ENCODE data around the gene CNPY4.

Gene CNPY4

DNA sequence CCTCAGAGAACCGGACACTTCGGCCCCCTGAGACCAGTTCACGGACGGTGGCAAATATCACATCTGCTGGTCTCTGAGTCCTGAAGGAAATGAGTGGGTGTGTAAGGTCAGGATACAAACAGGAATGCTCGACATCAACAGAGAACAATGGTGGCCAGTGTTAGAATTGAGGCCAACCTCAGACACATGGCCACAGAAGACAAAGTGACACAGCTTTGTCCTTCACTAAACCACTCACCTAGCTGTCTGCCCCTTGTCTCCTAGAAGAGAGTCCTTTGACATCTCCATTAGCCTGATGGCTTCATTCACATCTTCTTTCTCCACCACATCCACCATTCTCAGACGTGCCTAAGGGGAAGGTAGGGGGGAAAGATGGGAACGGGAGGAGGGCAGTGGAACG, 26.4 kb upstream of the CNPY4 start:
- DNase-seq, result no peak

DNA sequence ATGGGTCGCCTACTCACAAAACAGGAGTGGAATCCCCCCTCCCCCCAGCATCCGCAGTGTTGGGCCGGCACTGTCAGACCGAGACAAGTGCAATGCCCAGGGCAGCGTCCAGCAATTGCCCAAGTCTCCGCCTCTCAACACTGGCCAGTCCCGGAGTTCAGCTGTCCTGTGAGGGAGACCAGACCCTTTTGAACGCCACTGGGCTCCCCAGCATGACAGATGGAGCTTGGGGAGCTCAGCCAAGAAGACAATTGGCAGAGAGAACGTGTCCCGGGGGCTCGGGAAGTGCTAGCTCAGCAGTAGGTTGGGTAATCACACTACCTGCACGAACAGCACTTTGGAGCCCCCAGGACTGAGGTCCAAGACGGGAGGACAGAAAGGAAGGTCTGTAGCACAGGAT, 25.9 kb upstream of the CNPY4 start:
- DNase-seq, result no peak

DNA sequence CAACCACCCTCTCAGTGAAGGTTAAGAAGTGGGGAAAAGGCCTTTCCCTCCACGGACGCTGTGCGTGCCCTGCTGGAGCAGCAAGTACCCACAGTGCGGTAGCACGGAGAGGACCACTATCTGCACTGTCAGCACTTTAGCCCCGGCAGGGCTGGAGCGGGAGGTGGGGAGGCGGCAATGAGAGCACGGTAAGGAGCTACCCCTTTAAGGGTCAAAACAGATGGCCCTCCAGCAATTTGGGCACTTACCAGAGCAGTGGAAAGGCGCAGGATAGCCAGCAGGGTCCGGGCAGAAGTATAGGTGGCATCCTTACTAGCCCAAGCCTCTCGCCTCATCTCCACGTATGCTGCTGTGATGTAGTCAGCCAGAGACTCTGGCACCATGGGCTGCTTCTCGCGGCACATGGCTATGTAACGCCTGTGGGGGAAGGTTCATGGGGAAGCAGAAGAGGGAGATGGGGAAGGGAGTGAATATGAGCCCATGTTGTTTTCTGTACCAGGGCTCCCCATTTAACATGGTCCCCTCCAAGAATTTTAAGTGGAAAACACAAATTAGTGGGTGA, 25.4 kb upstream of the CNPY4 start:
- no peak for DNase-seq

DNA sequence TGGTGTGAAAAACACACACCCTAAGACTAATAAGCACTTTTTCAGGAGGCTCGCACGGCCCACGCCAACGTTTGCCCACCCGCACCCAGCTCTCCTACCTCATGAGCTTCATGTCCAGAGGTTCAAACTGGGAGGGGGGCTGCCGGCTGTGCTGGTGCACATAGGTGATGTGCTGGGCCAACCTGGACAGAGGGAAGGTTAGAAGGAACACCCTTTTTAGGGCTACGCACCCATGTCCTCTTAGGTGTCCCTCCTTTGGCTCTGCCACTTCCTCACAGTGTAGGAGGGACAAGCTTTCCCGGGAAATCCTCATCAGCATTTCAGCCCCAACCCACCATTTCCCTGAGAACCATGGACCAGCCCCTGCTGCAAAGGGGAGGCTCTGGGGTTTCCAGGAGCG, 24.1 kb upstream of the CNPY4 start:
- no peak for DNase-seq

DNA sequence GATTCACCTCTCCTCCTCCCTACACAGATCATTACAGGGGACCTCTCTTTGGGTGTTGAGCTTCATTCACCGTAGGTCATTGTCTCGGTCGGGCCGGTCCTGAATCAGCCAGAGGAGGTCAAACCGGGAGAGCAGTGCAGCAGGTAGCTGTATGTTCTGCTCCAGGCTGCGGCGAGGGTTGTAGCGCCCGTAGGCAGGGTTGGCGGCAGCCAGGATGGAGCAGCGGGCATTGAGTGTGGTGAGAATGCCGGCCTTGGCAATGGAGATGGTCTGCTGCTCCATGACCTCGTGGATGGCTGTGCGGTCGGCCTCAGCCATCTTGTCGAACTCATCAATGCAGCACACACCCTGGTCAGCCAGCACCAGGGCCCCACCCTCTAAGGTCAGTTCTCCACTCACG, 23.7 kb upstream of the CNPY4 start:
- no peak for DNase-seq

DNA sequence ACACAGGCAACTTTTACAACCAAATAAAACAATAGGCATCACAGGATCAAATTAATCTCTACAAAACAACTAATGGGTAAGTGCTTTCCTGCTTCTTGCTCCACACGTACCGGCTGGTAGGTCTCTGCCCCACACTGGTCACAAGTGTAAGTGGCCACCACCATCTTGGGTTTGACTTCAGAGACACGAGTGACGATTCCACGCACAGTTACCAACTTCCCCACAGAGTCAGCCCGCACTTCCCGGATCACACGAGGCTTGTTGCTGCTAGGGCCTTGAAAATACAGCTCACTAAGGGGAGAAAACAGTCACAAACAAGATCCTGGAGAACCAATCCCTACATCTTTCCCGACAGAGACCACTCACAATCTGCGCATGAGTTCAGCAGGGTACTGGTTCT, 20.5 kb upstream of the CNPY4 start:
- DNase-seq, result no peak

DNA sequence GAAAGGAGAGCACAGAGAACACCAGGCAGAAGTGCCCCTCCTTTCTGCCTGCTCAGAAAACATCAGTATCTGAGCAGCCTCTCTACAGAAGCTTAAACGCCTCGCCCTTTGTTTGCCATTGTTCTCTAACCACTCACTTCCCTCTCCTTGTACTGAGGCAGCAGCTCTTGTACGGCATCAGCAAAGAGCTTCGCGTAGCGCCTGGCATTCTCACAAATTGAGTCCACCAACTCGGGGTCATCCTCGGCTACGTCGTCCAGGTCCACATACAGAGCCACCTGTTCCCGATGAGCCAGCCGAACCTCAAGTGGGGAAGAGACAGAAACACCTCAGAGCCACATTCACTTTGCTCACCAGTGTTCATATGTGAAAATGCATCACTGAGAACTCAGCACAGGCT, 20.0 kb upstream of the CNPY4 start:
- DNase-seq, result no peak

DNA sequence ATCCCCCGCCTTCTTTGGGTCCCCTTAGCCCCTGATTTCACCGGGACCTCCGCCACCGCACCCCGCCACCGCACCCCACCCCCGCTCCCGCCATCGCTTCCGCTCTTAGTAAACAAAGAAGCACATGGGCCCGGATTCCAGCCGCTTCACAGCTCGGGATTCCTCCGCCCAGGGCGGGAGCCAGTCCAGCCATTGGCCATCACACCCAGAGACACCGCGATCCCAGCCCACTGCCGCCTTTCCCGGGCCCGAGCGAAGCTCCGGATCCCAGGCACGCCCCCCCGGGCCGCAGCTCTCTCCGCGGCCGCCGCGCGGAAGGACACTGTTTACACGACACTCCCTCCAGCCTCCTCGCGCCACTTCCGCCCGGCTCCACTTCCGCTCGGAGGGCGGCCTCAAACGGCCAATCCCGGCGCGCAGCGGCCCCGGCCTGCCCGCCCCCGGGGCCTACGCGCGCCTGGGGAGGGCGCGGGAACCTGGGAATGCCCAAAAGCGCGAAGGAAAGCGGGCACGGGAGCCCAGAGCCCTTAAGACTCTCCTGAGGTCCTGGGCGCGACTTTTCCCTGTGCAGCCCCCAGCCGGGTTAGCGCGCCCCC, 18.9 kb upstream of the CNPY4 start:
- DNase-seq, result peak; percentile 83

DNA sequence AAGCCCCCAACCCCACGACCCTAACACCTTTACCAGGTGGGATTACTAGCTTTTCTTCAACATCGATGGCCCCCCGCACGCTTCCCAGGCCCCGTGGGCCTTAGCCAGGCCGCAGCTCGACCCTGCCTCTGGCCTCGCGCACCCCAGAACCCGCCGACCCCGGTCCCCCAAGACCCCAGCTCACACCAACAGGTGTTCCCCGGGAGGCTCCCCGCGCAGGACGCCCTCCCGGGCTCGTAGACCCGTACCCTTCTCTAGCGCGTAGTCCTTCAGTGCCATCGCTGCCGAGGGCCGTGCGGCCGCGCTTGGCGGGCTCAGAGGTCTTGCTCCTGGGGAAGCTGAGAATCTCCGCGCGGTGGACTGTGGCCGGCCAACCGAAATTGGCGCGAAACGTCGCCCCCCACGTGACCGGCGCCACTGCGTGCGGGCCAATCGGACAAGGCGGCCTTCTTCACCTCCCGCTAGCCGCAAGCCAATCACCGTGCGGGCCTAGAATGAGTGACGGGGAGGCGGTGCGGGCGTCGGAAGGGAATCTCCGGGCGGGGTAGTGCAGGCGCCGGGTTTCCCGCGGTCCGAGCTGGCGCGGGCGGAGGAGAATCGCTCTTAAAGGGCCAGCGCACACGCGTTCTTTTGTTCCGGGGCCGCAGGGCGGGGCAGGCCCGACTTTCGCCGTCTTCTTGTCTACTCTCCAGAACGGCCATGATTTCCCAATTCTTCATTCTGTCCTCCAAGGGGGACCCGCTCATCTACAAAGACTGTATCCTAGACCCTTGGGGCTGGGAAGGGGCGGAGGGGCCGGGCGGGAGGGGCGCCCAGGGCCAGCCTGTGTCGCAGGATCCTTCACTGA, 18.2 kb upstream of the CNPY4 start, which contains the start of the genes AP4M1 and MCM7:
Gene AP4M1, plus strand, starts transcription at position 628 of the 847 bp plus-strand sequence. Its CDS starts 72 bp downstream, at position 700.
Gene MCM7, minus strand, starts transcription at position 382 of the 847 bp plus-strand sequence. Its CDS starts 103 bp downstream, at position 279.
- peak; percentile 97 for DNase-seq

DNA sequence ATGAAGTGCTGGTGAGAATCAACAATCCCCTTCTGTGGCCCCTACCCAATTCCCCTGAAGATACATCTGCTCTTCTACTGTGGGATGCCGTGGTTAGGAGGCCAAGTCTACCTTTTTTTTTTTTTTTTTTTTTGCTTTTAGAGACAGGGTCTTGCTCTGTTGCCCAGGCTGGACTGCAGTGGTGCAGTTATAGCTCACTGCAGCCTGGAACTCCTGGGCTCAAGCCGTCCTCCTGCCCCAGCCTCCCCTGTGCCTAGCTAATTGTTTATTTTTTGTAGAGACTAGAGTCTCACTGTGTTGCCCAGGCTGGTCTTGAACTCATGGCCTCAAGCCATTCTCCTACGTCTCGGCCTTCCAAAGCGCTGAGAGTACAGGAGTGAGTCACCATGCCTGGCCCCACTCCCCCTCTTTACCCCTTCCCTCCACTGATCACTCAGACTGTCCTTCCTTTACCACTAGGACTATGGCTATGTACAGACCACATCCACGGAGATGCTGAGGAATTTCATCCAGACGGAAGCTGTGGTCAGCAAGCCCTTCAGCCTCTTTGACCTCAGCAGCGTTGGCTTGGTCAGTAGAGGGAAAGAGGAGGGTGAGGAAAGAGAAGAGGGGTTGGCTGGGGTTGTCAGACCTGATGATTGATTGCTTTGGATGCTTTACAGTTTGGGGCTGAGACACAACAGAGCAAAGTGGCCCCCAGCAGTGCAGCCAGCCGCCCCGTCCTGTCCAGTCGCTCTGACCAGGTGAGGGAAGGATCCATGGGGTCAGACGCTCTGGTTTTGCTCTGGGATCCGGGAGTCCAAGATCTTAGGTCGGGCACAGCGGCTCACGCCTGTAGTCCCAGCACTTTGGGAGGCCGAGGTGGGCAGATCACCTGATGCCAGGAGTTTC, 16.2 kb upstream of the CNPY4 start:
- DNase-seq, result no peak

DNA sequence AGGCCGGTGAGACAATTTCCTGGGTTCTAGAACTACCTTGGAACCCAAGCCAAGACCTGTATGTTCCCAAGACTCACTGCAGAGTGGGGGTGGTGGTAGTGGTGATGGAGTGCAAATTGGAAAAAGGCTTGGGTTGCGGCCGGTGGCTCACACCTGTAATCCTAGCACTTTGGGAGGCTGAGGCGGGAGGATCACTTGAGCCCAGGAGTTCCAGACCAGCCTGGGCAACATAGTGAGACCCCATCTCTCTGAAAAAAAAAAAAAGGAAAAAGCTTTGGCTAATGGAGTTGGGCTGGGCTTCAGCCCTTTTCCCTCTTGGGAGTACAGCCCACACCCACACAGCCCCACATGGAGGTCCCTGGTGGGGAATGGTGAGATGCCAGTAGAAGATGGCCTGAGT, 13.9 kb upstream of the CNPY4 start:
- DNase-seq, result no peak

DNA sequence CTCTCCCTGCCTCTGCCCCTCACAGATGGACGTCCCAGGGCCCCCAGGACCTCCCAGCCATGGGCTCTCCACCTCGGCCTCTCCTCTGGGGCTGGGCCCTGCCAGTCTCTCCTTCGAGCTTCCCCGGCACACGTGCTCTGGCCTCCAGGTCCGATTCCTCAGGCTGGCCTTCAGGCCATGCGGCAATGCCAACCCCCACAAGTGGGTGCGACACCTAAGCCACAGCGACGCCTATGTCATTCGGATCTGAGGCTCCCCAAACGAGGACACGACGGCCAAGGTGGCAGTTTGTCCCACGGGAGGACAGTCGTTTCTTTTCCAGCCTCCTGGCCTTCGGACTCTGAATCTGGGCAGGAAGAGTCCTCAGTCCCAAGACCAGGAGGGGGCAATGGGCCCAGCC, 12.8 kb upstream of the CNPY4 start:
- no peak for DNase-seq

DNA sequence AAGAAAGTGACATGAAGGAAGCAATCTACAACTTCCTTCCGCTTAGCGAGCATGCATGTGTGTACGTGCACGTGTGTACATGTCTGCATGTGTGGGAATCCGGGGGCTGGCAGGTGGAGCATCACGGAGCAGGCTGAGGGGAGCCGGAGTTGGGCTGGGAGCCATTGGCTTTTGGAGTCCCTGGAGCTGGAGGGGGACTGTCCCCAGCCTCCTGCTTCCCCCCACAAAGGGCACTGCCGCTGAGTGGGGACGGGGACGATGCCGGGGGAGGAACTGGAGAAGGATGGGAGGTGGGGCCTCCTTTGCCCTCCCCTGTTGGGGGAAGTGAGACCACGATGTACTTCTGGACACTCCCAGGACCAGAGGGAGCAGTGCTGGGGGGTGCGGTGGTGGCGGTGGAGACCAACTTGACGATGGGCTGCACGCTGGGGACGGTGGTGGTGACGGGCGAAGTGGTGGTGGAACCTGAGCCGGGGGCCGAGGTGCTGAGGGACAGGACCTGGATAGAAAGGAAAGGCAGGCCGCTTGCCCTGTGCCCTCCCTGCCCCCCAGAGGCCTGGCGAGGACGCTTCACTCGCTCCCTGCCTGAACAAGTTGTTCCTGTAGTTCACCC, 12.2 kb upstream of the CNPY4 start:
- no peak for DNase-seq

DNA sequence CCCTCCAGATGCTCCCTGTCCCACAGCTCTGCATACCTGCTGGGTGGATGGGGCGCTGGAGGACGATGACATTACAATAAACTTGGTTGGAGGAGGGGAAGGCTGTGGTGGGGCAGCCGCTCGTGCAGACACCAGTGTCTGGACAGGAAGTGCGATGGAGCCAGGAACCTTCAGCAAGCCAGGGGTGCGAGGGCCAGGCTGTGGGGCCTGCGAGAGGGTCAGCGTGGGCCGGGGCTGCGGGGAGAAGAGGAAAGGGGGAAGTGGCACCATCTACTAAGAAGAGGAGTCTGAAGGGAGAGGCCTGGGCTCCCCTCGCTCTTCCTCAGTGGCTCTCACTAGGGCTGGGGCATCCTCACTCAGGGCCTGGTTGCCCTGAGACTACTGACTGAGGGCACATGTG, 11.5 kb upstream of the CNPY4 start:
- no peak for DNase-seq

DNA sequence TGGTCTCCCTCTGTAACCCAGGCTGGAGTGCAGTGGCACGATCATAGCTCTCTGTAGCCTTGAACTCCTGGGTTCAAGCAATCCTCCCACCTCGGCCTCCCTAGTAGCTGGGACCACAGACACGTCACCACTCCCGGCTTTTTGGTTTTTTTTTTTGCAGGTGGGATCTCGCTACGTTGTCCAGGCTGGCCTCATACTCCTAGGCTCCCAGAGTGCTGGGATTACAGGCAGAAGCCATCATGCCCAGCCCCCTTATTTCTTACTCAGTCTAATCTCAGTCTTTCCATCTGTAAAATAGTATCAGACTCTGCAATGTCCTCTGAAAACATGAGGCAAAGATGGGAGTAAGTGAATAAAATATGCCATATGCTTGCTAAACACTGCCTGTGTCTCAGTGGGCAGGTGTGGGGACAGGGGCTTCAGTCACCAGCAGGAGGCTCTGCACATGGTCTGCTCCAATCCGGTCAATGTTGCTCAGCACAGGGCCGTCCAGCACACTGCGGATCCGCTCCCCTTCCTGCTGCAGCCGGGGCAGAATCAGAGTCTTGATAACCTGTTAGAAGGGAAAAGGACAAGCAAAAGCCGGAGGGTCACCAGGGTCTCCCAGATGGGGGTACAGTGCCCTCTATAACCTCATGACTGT, 9.8 kb upstream of the CNPY4 start:
- no peak for DNase-seq

DNA sequence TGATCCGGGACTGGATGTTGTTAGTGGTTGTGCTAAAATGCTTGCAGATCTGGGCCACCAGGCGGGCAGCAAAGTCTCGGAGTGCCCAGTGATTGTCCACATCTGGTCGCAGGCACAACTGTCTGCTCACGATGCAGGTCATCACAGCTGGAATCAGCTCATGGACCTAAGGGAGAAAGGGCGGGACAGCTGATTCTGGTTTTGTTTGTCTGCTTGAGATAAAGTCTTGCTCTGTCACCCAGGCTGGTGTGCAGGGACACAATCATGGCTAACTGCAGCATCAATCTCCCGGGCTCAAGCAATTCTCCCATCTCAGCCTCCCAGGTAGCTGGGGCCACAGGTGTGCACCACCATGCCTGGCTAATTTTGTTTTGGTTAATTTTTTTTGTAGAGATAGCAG, 8.3 kb upstream of the CNPY4 start:
- DNase-seq, result no peak

DNA sequence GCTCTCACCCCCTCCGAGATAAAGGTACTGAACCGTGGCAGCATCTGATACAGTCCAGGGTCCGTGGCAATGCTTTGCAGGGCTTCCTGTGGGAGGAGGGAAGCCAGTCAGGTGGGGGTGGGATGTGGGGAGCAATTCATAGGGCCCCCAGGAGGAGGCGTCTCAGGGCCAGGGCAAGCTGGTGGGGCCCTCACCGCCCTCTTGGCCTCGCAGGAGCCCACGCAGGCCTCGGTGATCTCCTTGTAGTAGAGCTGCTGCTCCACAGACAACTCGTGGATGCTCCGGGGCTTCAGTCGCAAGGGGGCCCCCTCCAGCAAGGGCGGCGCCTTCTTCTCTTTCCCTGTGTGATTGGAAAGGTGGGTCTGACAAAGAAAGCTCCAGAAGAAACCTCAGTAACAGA, 7.5 kb upstream of the CNPY4 start:
- DNase-seq, result no peak

DNA sequence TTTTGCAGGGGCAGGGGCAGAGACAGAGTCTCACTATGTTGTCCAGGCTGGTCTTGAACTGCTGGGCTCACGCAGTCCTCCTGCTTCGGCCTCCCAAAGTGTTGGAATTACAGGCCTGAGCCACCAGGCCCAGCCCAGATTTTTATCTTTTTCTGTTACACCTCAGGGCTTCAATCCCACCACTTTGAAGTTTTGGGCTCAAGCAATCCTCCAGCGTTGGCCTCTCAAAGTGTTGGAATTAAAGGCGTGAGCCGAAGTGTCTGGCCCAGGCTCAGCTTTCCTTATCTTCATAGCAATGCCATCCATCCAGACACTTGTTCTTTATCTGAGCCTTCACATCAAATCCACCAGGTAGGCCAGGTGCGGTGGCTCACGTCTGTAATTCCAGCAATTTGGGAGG, 4.4 kb upstream of the CNPY4 start:
- DNase-seq, result no peak

DNA sequence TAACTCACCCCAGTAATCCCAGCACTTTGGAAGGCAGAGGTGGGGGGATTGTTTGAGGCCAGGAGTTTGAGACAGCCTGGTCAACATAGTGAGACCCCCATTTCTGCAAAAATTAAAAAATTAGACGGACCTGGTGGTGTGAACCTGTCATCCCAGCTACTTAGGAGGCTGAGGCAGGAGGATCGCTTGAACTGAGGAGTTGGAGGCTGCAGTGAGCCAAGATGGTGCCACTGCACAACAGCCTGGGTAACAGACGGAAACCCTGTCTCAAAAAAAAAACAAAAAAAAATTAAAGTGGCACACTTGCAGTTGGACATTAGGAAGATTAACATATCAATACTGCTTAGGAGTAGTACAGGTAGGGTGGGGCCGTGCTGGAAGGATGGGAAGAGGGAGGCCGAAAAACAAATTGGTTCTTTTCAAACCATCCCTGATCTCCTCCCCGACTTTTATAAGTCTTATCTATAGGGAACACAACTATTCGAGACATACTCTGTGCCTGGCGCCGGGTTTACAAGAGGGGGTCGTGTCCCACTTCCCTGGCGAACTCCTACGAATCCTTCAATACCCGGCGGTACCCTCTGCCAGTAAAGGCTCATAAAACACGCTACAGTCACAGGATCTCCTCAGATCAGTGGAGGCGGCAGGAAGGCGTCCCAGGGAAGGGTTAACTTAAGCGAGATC, 904 bp upstream of the CNPY4 start:
- no peak for DNase-seq

DNA sequence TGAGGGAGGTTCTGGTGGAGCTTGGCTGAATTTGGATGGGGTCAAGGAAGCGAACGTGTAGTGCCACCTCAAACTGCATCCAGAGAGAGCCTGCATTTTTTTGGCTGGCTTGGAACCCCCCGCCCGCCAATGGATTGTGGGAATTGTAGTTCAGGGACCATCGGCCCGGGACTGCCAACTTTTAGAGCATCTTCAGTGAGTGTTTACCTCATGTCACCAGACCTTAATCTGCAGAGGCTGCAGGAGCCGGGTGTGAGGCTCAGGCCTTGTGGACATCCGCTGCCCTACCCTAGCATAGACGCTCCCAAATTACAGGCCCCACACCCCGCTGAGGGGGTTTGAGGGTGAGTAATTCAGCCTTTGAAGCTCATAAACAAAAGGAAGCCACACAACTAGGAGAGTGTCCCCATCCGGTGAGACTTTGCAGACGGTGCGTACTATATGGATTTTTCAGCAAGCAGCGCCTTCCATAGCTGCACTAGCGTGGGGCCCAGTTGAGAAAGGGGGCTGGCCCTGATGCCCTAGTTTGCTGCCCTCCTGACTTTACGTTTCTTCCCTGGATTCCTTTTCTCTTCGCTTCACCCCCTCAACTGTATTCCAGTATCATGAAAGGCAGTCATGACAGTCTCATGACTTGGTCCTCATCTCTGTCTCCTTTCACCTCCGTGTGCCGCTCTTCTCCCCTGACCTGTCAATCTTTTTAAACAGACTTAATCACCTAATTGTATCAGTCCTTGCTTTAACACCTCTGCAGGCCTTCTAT, 717 bp downstream of the CNPY4 start:
- peak; percentile 87 for DNase-seq

DNA sequence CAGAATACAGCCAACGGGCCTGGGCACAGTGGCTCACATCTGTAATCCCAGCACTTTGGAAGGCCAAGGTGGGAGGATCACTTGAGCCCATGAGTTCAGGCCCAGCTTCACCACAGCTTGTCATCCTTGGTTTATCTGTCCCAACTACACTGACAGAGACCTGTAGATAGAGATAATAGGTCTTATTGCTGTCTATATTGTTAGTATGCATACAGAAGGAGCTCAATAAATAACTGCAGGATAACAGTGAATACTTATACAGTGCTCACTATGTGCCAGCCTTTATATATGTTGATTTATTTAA, 1.3 kb downstream of the CNPY4 start:
- DNase-seq, result no peak
